HUES64 (cell line): ENCODE data around the gene TRIP13.
"Not testable (repeated sequence)": the region's sequence is repeated elsewhere in the genome, so short reads cannot be mapped to it uniquely, and the experiment has no call there.

Experiments used
- H3K27ac ChIP-seq: 2 replicates; pipeline ENCODE4 v1.7.0; 2013; ENCODE audit warnings: low read depth, low read length, inconsistent platforms
- H3K27me3 ChIP-seq: 2 replicates; pipeline ENCODE4 v1.6.1; 2013; ENCODE audit warnings: mild to moderate bottlenecking, low read length; ENCODE audit not compliant: insufficient read depth
- H3K36me3 ChIP-seq: 2 replicates; pipeline ENCODE4 v1.6.1; 2013; ENCODE audit warnings: mild to moderate bottlenecking, low read length; ENCODE audit not compliant: insufficient read depth
- H3K4me1 ChIP-seq: 2 replicates; pipeline ENCODE4 v1.6.1; 2013; ENCODE audit warnings: mild to moderate bottlenecking, low read length, moderate library complexity; ENCODE audit not compliant: insufficient read depth
- H3K4me3 ChIP-seq: 2 replicates; pipeline ENCODE4 v1.5.1; 2013; ENCODE audit warnings: mild to moderate bottlenecking, low read length, moderate library complexity
- H3K9ac ChIP-seq: 2 replicates; pipeline ENCODE4 v1.6.1; 2013; ENCODE audit warnings: mild to moderate bottlenecking, low read depth, low read length
- H3K9me3 ChIP-seq: 2 replicates; pipeline ENCODE4 v1.6.1; 2013; ENCODE audit warnings: low read depth, low read length; ENCODE audit not compliant: insufficient read depth
- WGBS: fragments of 150-250, 120-280 bp; methylation state at CpG from one replicate; pipeline ENCODE4 v1.1.7; 2013; ENCODE audit warnings: missing lambda C conversion rate; 5-methylcytosine and 5-hydroxymethylcytosine counted together

Gene TRIP13

DNA sequence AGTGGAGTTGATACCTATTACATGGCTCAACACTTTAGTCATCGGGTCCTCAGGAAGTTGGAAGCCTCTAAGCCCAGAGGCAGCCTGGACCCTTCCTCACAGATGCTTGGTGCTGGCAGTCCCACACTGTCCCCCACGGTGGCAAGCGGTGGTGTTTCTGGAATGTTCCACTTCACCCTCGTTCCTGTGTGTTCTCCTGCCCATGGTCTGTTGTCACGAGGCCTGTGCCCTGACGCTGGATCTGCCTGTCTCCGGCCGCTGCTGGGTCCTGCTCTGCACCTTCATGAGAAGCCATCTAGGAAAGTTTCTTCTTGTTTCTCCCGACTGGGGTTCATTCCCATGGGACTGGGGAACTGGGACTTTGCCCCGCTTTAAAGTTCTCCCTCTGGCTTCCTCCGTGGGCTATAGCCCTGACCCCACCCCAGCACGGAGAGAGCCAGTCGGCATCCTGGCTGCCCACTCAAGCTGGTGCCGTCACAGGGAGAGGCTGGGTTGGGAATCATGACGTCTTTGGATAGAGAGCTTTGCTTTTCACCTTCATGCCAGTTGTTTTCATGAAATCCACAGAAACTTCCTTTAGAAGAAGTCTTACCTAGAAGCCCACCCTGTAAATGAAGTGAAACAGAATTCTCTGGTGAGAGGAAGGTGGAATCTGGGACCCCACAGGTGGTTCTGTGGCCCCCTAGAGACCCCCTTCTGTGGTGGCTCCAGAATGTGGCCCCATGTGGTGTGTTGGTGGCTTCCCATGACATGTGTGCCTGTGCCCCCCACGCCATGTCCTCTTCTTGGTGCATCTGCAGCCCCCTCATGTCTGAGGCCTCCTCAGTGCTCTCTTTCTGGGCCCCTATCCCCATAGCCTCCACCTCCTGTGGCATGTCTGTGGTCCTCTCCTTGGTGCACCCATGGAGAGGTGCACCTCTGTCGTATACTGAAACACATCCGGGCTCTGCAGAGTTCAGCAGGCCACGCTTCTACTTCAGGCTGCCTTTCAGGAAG, 43.8 kb downstream of the TRIP13 start:
- Histone ChIP-seq H3K9me3 (no peaks in the 10 kb centered on the region), H3K4me1 (no peaks in the 10 kb centered on the region), H3K27me3 (no peaks in the 10 kb centered on the region), H3K4me3 (no peak overlapping the region), H3K9ac (no peak overlapping the region), H3K27ac (no peak overlapping the region), H3K36me3 (no peaks in the 10 kb centered on the region)
- WGBS: 92% methylated on average over 19 of the region's 19 CpGs

DNA sequence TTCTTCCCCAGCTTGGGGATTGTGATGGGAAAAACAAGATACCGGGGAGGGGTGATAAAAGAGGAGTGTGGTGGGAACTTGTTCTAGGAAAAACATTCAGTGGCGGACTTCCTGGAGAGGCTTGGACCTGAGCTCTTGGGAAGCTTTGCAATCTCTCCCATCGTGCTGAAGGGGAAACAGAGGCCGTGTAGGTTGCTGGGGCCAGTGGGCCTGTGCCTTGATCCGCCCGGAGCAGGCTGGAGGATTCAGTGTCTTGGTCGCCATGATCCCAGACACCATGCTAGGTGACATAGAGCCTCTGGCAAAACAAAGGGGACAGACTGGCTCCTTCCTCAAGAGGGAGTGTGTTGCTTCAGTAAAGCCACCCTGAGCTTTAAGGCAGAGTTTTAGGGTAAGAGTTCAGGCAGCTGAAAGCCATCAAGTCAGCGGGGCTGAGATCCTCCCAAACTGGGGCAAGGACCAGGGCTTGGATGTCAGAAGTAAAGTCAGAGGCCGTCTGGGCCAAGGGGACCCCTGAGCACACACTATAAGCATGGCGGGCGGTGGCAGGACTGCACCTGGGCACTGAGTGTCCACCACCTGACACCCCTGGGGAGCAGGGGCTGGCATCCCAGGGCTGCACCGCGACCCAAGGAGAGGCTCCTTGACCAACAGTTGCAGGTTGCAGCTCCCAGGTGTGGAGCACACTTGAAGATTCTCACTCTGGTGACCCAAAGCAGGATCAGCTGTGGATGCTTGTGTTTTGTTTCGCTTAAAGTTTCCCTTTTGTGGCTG, 44.7 kb downstream of the TRIP13 start:
- Histone ChIP-seq H3K4me3 (no peak overlapping the region), H3K27ac (no peak overlapping the region)
- 91% methylated on average over 14 of the region's 14 CpGs for whole genome bisulfite sequencing

GRCh38 chr5:939368-939767, 46.7 kb downstream of the TRIP13 start:
- 89% methylated on average over 7 of the region's 7 CpGs for WGBS

More for the DNA sequence above, 44.7 kb downstream of the TRIP13 start:
- H3K4me1 ChIP-seq: no peaks in the 10 kb centered on the region
- H3K9ac ChIP-seq: no peak overlapping the region
- H3K9me3 ChIP-seq: no peaks in the 10 kb centered on the region
- H3K27me3 ChIP-seq: no peaks in the 10 kb centered on the region
- no peaks in the 10 kb centered on the region for H3K36me3 ChIP-seq

GRCh38 chr5:940741-941140, 48.1 kb downstream of the TRIP13 start:
- WGBS: 100% methylated on average over 1 of the region's 2 CpGs
- H3K4me3 ChIP-seq, H3K9ac ChIP-seq, H3K4me1 ChIP-seq, H3K27ac ChIP-seq, H3K36me3 ChIP-seq, H3K9me3 ChIP-seq, H3K27me3 ChIP-seq: not testable (repeated sequence)

More at GRCh38 chr5:939368-939767, 46.7 kb downstream of the TRIP13 start:
- no peaks in the 10 kb centered on the region for H3K36me3 ChIP-seq
- no peaks in the 10 kb centered on the region for H3K27me3 ChIP-seq
- no peaks in the 10 kb centered on the region for H3K4me1 ChIP-seq
- H3K27ac ChIP-seq: no peak overlapping the region
- H3K9ac ChIP-seq: no peak overlapping the region
- no peak overlapping the region for H3K4me3 ChIP-seq
- no peaks in the 10 kb centered on the region for H3K9me3 ChIP-seq

DNA sequence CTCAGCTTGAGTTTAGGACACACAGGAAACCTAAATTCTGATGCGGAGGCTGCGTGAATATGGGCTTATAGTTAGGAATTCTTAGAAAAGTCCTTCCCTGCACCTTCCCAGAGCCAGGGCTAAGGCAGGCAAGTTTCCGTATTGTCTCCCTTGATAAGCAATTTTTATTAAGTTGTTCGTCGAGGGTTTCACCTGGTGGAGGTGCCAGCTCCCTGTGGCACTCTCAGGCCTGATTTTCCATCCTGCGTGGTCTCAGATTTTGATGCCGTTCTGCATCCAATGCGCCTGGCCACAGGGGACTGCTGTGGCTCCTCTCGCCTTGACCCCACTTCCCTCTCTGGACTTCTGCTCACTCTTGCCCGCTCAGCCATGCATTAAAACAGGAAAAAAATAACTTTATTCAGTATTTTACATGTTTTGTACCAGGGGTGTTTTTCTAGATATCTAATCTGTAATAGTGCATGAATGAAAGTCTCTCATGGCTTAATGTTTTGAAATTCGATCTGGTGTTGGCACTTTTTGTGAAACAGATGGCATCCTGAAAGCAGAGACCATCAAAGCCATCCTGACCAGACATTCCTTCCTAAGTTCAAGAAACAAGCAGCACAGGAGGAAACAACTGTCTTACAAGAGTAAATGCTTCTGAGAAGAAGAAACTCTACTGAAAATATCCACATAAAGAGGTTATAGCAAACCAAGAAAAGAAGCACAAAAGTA, 50.7 kb downstream of the TRIP13 start:
- H3K9ac ChIP-seq: no peak overlapping the region
- 92% methylated on average over 11 of the region's 11 CpGs for WGBS
- H3K27me3 ChIP-seq: 0 out of 2 replicates have a peak, but pooled peaks cover 7% of the 10 kb centered on the region
- no peaks in the 10 kb centered on the region for H3K4me1 ChIP-seq
- H3K9me3 ChIP-seq: no peaks in the 10 kb centered on the region
- no peak overlapping the region for H3K27ac ChIP-seq
- H3K36me3 ChIP-seq: no peaks in the 10 kb centered on the region
- no peak overlapping the region for H3K4me3 ChIP-seq

DNA sequence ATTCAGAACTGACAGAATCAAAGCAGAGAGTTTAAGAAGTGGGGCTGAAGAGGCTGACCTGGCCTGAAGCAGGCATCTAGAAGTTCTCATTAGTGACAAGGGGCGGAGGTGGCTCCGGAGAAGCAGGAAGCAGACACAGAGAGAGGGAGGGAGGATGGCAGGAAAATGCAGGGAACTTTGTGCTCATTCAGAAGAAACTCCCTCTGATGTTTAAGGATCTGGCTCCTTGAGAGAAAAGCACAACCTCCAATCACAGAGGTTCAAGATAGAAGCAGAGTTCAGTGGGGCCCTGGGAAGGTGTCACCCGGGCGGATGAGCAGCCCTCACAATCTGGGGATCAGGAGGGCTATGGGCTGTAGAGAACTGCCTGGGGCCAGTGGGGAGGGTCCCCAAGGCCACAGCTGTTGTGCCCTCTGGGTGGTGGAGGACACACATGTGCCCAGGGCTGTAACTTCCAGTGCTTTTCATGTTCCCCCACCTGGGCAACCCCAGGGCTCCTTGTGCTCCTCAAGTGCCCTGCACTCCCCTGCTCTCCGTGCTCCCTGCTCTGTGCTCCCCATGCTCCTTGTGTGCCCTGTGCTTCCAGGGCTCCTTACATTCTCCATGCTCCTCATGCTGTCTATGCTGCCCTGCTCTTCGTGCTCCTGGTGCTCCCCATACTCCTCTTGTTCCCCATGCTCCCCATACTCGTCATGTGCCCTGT, 51.4 kb downstream of the TRIP13 start:
- Histone ChIP-seq H3K9me3 (no peaks in the 10 kb centered on the region), H3K9ac (no peak overlapping the region), H3K27me3 (0 out of 2 replicates have a peak, but pooled peaks cover 7% of the 10 kb centered on the region), H3K27ac (no peak overlapping the region), H3K4me1 (no peaks in the 10 kb centered on the region), H3K36me3 (no peaks in the 10 kb centered on the region), H3K4me3 (no peak overlapping the region)
- WGBS: 77% methylated on average over 7 of the region's 7 CpGs

DNA sequence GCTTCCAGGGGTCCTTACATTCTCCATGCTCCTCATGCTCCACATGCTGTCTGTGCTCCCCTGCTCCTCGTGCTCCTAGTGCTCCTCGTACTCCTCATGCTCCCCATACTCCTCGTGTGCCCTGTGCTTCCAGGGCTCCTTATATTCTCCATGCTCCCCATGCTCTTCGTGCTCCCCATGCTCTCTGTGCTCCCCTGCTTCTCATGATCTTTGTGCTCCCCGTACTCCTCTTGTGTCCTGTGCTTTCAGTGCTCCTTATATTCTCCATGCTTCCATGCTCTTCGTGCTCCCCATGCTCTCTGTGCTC, 51.9 kb downstream of the TRIP13 start:
- H3K27me3 ChIP-seq: 0 out of 2 replicates have a peak, but pooled peaks cover 7% of the 10 kb centered on the region
- no peaks in the 10 kb centered on the region for H3K36me3 ChIP-seq
- no peaks in the 10 kb centered on the region for H3K4me1 ChIP-seq
- no peak overlapping the region for H3K4me3 ChIP-seq
- WGBS: 92% methylated on average over 6 of the region's 6 CpGs
- no peaks in the 10 kb centered on the region for H3K9me3 ChIP-seq
- no peak overlapping the region for H3K9ac ChIP-seq
- H3K27ac ChIP-seq: no peak overlapping the region

DNA sequence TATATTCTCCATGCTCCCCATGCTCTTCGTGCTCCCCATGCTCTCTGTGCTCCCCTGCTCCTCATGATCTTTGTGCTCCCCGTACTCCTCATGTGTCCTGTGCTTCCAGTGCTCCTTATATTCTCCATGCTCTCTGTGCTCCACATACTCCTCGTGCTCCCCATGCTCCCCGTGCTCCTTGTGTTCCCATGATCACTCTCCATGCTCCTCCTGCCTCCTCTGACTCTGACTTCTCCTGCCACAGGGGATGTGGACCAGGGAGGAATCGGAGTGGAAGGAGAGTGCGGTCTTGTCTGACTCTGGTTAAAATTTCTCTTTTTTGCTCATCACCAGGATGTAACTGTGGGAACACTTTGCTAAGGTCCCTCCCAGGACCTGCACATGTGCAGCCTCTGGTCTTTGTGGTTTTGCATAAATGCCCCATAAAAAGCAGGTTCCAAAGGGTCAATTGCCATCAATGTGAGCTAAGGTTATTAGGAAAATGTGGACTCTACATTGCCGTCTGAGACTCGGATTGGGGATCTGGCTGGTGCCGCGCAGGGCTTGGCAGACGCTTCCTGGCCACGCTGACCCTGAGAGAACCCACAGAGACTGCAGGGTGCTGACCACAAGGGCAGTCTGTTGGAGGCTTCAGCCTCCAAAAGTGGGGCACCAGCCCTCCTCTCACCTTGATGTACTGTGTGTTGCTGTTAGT, 52.5 kb downstream of the TRIP13 start:
- 0 out of 2 replicates have a peak, but pooled peaks cover 7% of the 10 kb centered on the region for H3K27me3 ChIP-seq
- H3K9me3 ChIP-seq: no peaks in the 10 kb centered on the region
- WGBS: 92% methylated on average over 12 of the region's 12 CpGs
- H3K36me3 ChIP-seq: no peaks in the 10 kb centered on the region
- H3K4me3 ChIP-seq: no peak overlapping the region
- no peak overlapping the region for H3K9ac ChIP-seq
- no peak overlapping the region for H3K27ac ChIP-seq
- no peaks in the 10 kb centered on the region for H3K4me1 ChIP-seq

DNA sequence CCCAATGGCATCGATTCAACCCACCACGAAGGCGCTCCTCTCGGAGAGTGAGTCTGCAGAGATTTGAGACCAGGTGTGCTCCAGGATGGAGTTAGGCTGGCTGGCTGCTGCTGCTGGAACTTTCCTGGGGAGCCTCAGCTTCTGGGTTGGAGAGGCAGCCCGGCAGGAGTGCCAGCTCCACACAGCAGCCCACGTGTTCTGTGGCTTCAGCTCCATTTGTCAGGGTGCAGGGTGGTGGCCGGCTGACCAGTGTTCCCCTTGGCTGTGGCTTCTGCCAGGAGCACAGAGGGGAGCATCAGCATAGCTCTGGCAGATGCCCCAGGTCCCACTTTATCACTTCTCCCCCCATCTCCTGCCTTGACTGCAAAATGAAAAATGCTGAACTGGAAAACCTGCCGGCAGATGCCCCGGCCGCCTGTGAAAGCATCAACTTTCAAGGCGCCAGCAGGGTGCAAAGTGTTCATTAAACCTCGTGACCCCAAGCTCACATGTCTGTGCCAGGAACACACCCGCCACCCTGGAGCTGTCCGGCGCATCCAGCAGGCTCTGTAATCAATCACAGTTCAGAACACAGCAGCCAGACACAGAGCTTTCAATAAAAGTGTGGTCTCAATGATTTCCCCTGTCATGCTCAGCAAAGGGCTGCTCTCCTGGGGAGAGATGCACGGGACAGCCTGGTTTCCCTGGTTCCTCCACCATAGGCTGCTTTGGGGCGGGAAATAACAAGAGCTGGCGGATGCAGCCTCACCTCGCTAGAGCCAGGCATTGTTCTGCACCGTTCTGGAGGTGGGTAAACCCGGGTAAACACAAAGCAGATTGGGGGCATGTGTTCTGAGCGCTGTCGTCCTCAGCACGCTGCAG, 53.2 kb downstream of the TRIP13 start:
- H3K36me3 ChIP-seq: no peaks in the 10 kb centered on the region
- H3K27me3 ChIP-seq: 0 out of 2 replicates have a peak, but pooled peaks cover 7% of the 10 kb centered on the region
- 60% methylated on average over 24 of the region's 24 CpGs for WGBS
- H3K4me1 ChIP-seq: no peaks in the 10 kb centered on the region
- no peak overlapping the region for H3K9ac ChIP-seq
- H3K9me3 ChIP-seq: no peaks in the 10 kb centered on the region
- H3K27ac ChIP-seq: no peak overlapping the region
- H3K4me3 ChIP-seq: no peak overlapping the region
